Endometrial microvascular endothelial cells (primary cell): ENCODE measurements around the gene IFT80. TPM values are rescaled to one million over a fixed set of nuclear protein-coding genes. Genes with fewer than 3 reads are reported as not detected.

Source experiments
- in situ Hi-C: cut with HindIII; loops from 2 replicates; pipeline ENCODE4 v1.10.0; 2017; ENCODE audit warnings: low sequenced_read_pairs, low pct_unique_long_range_greater_than_20kb; ENCODE audit errors: inconsistent ontology term
- total RNA-seq: library from RNA; depleted of rRNA; stranded (reverse); fragments of >200 nt; gene quantifications from one replicate; pipeline ENCODE4 v1.2.3, GENCODE V29; 2015; ENCODE audit errors: inconsistent ontology term

Gene IFT80
- total RNA-seq, result 36.7 TPM

GRCh38 chr3:160399125-160400029 lies at the start of gene IFT80, which contains the start of gene SMC4:
Gene IFT80 (minus strand): TSS chr3:160399225. CDS start chr3:160384600, 14,625 bp downstream.
Gene SMC4 (plus strand): TSS chr3:160399650. CDS start chr3:160400827, 1,177 bp downstream.
- in situ Hi-C loops, result no loop called here

GRCh38 chr3:160447544-160447943 lies 48.5 kb upstream of the IFT80 start:
- in situ Hi-C loops, result no loop called here

- in situ Hi-C loops, result no loop called here
Measured at GRCh38 chr3:160446522-160447056, 47.6 kb upstream of the IFT80 start.

- in situ Hi-C loops, result no loop called here
Measured at GRCh38 chr3:160445854-160446253, 46.8 kb upstream of the IFT80 start.

GRCh38 chr3:160444411-160444810 lies 45.4 kb upstream of the IFT80 start:
- in situ Hi-C loops, result no loop called here

- in situ Hi-C loops, result no loop called here
Measured at GRCh38 chr3:160440687-160441086, 41.7 kb upstream of the IFT80 start.

- in situ Hi-C loops, result no loop called here
Measured at GRCh38 chr3:160437083-160437455, 38.0 kb upstream of the IFT80 start.

- in situ Hi-C loops, result no loop called here
Measured at GRCh38 chr3:160435747-160436146, 36.7 kb upstream of the IFT80 start.

- in situ Hi-C loops, result no loop called here
Measured at GRCh38 chr3:160435095-160435494, 36.1 kb upstream of the IFT80 start.

- in situ Hi-C loops, result no loop called here
Measured at GRCh38 chr3:160434071-160434470, 35.0 kb upstream of the IFT80 start.

GRCh38 chr3:160427832-160428424 lies 28.9 kb upstream of the IFT80 start:
- in situ Hi-C loops, result no loop called here

- in situ Hi-C loops, result no loop called here
Measured at GRCh38 chr3:160417311-160417710, 18.3 kb upstream of the IFT80 start.

- in situ Hi-C loops, result no loop called here
Measured at GRCh38 chr3:160413613-160414248, 14.7 kb upstream of the IFT80 start.

GRCh38 chr3:160412477-160412876 lies 13.5 kb upstream of the IFT80 start:
- in situ Hi-C loops, result no loop called here

- in situ Hi-C loops, result no loop called here
Measured at GRCh38 chr3:160409812-160410610, 11.0 kb upstream of the IFT80 start.

- in situ Hi-C loops, result no loop called here
Measured at GRCh38 chr3:160403796-160404470, 4.9 kb upstream of the IFT80 start.

- in situ Hi-C loops, result no loop called here
Measured at GRCh38 chr3:160403028-160403545, 4.1 kb upstream of the IFT80 start.
